ENCODE results near the gene DNAJC17.

DNA sequence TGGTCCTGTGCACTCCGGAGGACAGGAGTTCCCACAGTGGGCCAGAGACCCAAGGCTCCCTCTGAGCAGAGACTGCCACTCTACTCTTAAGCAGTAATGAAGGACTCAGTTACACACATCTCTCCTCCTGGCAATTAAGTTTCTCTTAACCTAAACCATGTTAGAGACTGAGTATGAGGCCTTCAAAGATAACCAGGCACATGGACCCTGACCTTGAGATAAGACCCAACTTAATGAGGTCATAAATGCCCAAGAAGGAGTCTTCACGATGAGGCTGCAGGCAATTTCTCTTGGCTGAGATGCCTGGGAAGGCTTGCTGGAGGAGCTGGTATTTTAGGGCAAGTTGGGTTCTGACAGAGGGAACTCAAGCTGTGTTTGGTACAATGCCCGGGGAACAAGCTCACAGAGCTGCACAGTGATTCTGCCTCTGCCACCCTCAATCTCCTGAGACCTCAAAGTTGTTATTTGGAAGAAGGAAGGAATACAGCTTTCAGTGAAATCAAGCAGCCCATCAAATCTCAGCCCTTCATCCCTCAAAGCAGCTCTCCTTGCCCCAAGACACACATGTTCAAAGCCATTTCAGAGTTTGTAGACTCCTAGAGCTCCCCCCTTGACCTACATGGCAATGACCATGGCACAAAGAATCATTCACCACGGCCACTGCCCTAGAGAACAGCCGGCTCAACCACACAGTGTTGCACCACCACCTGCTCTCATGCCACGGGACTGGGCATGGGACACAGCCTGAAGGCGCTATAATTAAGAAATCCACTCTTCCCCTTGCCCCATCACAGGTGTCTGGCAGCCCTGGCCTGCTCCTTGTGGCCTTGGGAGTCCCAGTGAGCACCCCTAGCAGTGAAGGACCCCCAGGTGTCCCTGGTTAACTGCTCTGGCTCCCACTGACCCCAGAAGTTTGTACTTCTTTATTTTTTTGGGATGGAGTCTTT is 59.3 kb downstream of the DNAJC17 start:
- TF ChIP-seq, protein P1, sequence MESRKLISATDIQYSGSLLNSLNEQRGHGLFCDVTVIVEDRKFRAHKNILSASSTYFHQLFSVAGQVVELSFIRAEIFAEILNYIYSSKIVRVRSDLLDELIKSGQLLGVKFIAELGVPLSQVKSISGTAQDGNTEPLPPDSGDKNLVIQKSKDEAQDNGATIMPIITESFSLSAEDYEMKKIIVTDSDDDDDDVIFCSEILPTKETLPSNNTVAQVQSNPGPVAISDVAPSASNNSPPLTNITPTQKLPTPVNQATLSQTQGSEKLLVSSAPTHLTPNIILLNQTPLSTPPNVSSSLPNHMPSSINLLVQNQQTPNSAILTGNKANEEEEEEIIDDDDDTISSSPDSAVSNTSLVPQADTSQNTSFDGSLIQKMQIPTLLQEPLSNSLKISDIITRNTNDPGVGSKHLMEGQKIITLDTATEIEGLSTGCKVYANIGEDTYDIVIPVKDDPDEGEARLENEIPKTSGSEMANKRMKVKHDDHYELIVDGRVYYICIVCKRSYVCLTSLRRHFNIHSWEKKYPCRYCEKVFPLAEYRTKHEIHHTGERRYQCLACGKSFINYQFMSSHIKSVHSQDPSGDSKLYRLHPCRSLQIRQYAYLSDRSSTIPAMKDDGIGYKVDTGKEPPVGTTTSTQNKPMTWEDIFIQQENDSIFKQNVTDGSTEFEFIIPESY (IDR thresholded peaks at IDR 0.05; ENCODE audit: extremely low read depth, insufficient replicate concordance, low read length) = no peak
- TF ChIP-seq EZH2 (IDR thresholded peaks at IDR 0.05) (no peak), POLR2AphosphoS5 (IDR thresholded peaks at IDR 0.05; ENCODE audit: low read depth, low read length) (no peak), ELF1 (IDR thresholded peaks at IDR 0.05; ENCODE audit: borderline replicate concordance, low read depth) (no peak), JUND (IDR thresholded peaks at IDR 0.05) (no peak), SP1 (IDR thresholded peaks at IDR 0.05; ENCODE audit: low read depth) (no peak), YY1 (IDR thresholded peaks at IDR 0.05; ENCODE audit: extremely low read depth, insufficient replicate concordance, low read depth, low read length) (no peak), SIN3A (IDR thresholded peaks at IDR 0.05; ENCODE audit: low read depth) (no peak), CEBPB (IDR thresholded peaks at IDR 0.05; ENCODE audit: low read depth) (no peak), POLR2A (IDR thresholded peaks at IDR 0.05; ENCODE audit: borderline replicate concordance, extremely low read depth, insufficient read depth, insufficient read length) (no peak), RAD21 (IDR thresholded peaks at IDR 0.05; ENCODE audit: low read depth) (no peak)
- TF ChIP-seq, protein P2, sequence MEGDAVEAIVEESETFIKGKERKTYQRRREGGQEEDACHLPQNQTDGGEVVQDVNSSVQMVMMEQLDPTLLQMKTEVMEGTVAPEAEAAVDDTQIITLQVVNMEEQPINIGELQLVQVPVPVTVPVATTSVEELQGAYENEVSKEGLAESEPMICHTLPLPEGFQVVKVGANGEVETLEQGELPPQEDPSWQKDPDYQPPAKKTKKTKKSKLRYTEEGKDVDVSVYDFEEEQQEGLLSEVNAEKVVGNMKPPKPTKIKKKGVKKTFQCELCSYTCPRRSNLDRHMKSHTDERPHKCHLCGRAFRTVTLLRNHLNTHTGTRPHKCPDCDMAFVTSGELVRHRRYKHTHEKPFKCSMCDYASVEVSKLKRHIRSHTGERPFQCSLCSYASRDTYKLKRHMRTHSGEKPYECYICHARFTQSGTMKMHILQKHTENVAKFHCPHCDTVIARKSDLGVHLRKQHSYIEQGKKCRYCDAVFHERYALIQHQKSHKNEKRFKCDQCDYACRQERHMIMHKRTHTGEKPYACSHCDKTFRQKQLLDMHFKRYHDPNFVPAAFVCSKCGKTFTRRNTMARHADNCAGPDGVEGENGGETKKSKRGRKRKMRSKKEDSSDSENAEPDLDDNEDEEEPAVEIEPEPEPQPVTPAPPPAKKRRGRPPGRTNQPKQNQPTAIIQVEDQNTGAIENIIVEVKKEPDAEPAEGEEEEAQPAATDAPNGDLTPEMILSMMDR (IDR thresholded peaks at IDR 0.05 in 2 of 3, conservative IDR thresholded peaks at IDR 0.05 in 1 of 3; ENCODE audit: borderline replicate concordance in 1 of 3, insufficient read depth in 1 of 3, low read depth in 2 of 3, low read length in 2 of 3) = no peak

Data from HCT116 (cell line).